Measurements from ENCODE around the gene KPNA1.
A peak's percentile ranks its signal among the peaks of the same experiment; 100 is the strongest.
"Not testable (repeated sequence)": the region's sequence is repeated elsewhere in the genome, so short reads cannot be mapped to it uniquely, and the experiment has no call there.

Gene KPNA1

DNA sequence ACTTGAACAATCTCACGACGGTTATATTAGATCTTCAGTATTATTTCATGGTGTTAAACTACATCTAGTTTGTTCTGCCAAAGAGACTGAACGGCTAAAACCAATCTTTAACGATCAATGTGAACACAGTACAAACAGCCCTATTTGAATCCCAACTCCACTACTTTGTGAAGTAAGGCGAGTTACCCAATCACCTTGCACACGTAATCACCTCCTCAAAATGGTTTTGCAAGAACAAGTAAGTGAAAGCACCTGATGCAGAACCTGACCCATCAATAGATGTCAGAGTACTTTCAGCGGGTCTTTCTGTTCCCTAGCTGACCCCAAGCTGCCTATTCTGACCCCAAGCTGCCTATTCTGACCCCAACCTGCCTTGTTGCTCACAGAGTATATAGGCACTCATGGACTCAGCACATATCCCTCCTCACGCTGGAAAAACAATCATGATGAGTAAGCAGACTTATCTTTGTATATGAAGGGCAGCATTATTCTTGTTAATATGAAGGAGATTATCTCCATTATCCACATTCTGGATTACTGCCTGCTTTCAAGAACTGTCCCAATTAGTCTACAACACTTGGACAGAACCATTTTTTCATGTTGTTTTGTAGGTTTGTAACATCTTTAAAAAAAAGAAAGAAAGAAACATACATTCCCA lies 3.7 kb downstream of the KPNA1 start:
- H3K9me3 Mint-ChIP-seq: no peaks in the 10 kb centered on the region
- H3K4me3 Mint-ChIP-seq: no peak overlapping the region
- peaks cover 37% of the 10 kb centered on the region for H3K4me1 Mint-ChIP-seq (ENCODE audit: low read depth)
- no peak for DNase-seq (ENCODE audit: low spot score)
- no peak overlapping the region for H3K27ac Mint-ChIP-seq
- H3K36me3 Mint-ChIP-seq (ENCODE audit: low read depth): peaks cover 11% of the 10 kb centered on the region
- no peaks in the 10 kb centered on the region for H3K27me3 Mint-ChIP-seq (ENCODE audit: low read depth)

DNA sequence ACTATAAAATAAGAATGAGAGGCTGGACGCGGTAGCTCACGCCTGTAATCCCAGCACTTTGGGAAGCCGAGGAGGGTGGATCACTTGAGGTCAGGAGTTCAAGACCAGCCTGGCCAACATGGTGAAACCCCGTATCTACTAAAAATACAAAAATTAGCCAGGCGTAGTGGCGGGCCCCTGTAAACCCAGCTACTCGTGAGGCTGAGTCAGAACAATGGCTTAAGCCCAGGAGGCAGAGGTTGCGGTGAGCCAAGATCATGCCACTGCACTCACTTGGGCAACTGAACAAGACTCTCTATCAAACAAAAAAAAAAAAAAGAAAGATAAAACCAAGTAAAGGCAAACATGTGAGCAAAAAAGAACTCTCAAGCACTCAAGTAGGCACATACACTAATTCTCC lies 5.8 kb downstream of the KPNA1 start:
- not testable (repeated sequence) for H3K4me3 Mint-ChIP-seq; H3K9me3 Mint-ChIP-seq; DNase-seq (ENCODE audit: low spot score); H3K27ac Mint-ChIP-seq; H3K27me3 Mint-ChIP-seq (ENCODE audit: low read depth)
- peaks cover 13% of the 10 kb centered on the region for H3K36me3 Mint-ChIP-seq (ENCODE audit: low read depth)
- H3K4me1 Mint-ChIP-seq (ENCODE audit: low read depth): peaks cover 37% of the 10 kb centered on the region

DNA sequence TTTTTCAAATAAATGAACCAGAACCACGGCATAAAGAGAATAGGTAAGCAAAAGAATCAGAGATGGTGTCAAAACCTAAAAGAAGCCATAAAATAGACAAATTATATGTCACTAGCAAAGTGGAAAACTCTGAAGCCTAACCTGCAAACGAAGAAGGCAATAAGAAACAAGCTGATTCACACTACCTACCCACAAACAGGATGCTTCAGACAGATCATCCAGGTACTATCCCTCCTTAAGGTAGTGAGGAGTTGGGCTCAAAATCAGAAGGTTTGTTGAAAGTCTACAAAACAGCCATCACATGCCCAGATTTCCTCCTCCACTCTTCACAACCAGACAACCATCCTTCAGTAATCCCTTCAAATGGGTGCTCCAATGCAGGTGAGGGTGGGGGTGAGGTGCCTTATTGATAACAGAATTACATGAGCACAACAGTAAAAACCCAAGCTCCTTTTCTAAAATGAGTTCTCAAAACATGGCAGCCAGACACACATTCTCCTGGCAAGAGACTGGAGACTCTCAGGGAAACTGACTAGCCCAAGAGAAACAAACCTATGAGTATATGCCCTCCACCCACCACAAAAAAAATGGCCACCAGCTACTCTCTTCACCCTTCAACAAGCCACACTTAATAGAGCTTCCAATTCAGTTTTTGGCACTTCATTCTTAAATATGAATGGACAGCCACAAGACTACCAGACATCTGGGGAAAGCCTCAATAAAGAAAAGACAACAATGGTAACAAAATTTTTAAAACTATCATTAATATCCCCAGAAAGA lies 6.4 kb downstream of the KPNA1 start:
- Mint-ChIP-seq H3K4me3 (no peak overlapping the region), H3K4me1 (ENCODE audit: low read depth) (peaks cover 37% of the 10 kb centered on the region), H3K27me3 (ENCODE audit: low read depth) (no peaks in the 10 kb centered on the region), H3K27ac (no peak overlapping the region), H3K36me3 (ENCODE audit: low read depth) (peaks cover 14% of the 10 kb centered on the region), H3K9me3 (no peaks in the 10 kb centered on the region)
- DNase-seq (ENCODE audit: low spot score): no peak

DNA sequence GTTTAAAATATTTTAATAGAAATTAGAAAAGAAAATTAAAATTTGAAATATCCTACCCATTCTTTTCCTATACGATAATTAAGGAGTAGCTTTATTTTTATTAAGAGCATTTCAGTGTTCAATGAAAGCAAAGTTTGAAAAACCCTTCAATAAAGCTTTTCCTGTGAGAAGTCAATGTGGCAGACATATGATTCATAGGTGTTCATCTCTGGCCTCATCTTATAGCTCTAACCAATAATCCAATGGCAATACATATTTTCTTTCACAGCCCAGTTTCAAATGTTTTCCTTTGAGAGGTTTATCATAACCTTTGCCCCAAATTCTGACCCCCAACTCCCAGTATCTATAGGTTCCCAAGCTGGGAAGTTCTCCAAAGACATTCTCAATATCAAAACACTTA lies 8.3 kb downstream of the KPNA1 start:
- Mint-ChIP-seq H3K4me3 (no peak overlapping the region), H3K36me3 (ENCODE audit: low read depth) (peaks cover 12% of the 10 kb centered on the region), H3K9me3 (no peaks in the 10 kb centered on the region), H3K27ac (no peak overlapping the region), H3K27me3 (ENCODE audit: low read depth) (no peaks in the 10 kb centered on the region), H3K4me1 (ENCODE audit: low read depth) (peaks cover 31% of the 10 kb centered on the region)
- no peak for DNase-seq (ENCODE audit: low spot score)

DNA sequence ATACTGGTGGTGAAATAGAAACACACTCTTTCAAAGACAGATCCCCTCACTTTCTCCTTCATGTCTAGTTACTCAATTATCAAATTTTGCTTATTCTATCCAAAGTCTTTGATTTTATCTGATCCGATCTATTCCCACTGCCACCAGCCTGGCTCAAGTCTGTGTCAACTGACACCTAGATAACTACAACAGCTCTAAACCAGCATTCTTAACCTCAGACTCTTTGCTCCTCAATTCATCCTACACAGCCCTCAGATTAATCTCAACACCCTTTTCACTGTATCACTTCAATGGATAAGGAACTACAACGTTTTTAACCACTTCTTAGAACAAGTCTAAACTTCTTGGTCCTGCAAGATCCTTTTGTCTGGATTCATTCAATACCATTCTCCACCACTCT lies 9.1 kb downstream of the KPNA1 start:
- peaks cover 12% of the 10 kb centered on the region for H3K36me3 Mint-ChIP-seq (ENCODE audit: low read depth)
- no peak for DNase-seq (ENCODE audit: low spot score)
- no peak overlapping the region for H3K27ac Mint-ChIP-seq
- no peaks in the 10 kb centered on the region for H3K9me3 Mint-ChIP-seq
- H3K4me1 Mint-ChIP-seq (ENCODE audit: low read depth): peaks cover 30% of the 10 kb centered on the region
- no peak overlapping the region for H3K4me3 Mint-ChIP-seq
- no peaks in the 10 kb centered on the region for H3K27me3 Mint-ChIP-seq (ENCODE audit: low read depth)

DNA sequence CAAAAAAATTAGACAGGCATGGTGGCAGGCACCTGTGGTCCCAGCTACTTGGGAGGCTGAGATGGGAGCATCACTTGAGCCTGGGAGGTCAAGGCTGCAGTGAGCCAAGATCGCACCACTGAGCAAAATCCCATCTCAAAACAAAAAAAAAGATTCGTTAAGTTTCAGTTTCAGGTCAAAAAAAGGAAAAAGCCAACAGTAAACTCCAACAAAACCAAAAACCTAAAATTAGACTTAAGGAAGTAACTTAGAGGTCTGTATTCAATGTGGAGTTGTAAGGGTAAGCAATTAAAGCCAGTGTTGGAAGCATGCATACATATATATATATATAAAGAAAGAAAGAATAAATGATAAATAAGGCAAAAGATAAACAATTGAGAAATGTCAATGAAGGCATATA lies 11.8 kb downstream of the KPNA1 start:
- DNase-seq (ENCODE audit: low spot score): no peak
- peaks cover 10% of the 10 kb centered on the region for H3K36me3 Mint-ChIP-seq (ENCODE audit: low read depth)
- no peaks in the 10 kb centered on the region for H3K9me3 Mint-ChIP-seq
- no peak overlapping the region for H3K4me3 Mint-ChIP-seq
- no peak overlapping the region for H3K27ac Mint-ChIP-seq
- H3K27me3 Mint-ChIP-seq (ENCODE audit: low read depth): no peaks in the 10 kb centered on the region
- peaks cover 25% of the 10 kb centered on the region for H3K4me1 Mint-ChIP-seq (ENCODE audit: low read depth)

DNA sequence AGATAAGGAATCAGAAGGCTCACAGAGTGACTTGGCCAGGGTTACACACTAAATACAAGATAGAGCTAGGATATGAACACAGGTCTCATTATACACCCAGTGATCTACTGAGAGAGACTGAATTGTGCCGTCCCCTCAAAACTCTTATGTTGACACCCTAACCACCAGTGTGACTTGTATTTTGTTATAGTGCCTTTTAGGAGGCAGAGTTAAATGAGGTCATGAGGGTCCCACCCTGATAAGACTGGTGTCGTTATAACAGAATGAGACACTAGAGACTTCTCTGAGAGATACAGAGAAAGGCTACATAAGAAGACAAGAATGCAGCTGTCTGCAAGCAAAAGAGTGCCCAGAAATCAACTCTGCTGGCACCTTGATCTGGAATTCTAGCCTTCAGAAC lies 12.6 kb downstream of the KPNA1 start:
- no peaks in the 10 kb centered on the region for H3K9me3 Mint-ChIP-seq

DNA sequence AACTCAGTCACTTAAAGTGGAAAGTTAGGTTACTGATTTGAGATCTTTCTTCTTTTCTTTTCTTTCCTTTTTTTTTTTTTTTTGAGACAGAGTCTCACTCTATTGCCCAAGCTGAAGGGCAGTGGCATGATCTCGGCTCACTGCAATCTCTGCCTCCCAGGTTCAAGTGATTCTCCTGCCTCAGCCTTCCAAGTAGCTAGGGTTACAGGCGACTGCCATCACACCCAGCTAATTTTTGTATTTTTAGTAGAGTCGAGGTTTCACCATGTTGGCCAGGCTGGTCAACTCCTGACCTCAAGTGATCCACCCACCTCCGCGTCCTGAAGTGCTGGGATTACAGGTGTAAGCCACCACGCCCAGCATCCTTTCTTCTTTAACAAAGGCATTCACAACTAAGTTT lies 13.8 kb downstream of the KPNA1 start:
- H3K27me3 Mint-ChIP-seq (ENCODE audit: low read depth); H3K4me3 Mint-ChIP-seq; H3K36me3 Mint-ChIP-seq (ENCODE audit: low read depth); DNase-seq (ENCODE audit: low spot score); H3K27ac Mint-ChIP-seq; H3K9me3 Mint-ChIP-seq: not testable (repeated sequence)
- H3K4me1 Mint-ChIP-seq (ENCODE audit: low read depth): peaks cover 26% of the 10 kb centered on the region

More for the DNA sequence above, 12.6 kb downstream of the KPNA1 start:
- Mint-ChIP-seq H3K4me3 (no peak overlapping the region), H3K27ac (no peak overlapping the region), H3K36me3 (ENCODE audit: low read depth) (peaks cover 12% of the 10 kb centered on the region), H3K4me1 (ENCODE audit: low read depth) (peaks cover 31% of the 10 kb centered on the region), H3K27me3 (ENCODE audit: low read depth) (no peaks in the 10 kb centered on the region)
- no peak for DNase-seq (ENCODE audit: low spot score)

DNA sequence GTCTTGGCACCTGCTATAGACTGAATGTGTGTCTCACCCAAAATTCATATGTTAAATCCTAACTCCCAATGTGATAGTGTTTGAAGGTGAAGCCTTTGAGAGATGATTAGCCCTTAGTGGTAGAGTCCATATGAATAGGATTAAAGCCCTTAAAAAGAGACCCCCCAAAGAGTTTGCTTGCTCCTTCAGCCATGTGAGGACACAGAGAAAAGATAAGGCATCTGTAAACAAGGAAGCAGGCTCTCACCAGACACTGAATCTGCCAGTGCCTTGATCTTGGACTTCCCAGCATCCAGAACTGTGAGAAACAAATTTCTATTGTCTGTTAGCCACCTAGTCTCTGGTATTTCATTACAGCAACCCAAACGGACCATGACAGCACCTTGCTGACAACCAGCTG lies 16.6 kb downstream of the KPNA1 start:
- Mint-ChIP-seq H3K4me1 (ENCODE audit: low read depth) (peaks cover 20% of the 10 kb centered on the region), H3K27me3 (ENCODE audit: low read depth) (no peaks in the 10 kb centered on the region), H3K27ac (no peak overlapping the region), H3K36me3 (ENCODE audit: low read depth) (peaks cover 21% of the 10 kb centered on the region), H3K4me3 (no peak overlapping the region), H3K9me3 (no peaks in the 10 kb centered on the region)
- no peak for DNase-seq (ENCODE audit: low spot score)

DNA sequence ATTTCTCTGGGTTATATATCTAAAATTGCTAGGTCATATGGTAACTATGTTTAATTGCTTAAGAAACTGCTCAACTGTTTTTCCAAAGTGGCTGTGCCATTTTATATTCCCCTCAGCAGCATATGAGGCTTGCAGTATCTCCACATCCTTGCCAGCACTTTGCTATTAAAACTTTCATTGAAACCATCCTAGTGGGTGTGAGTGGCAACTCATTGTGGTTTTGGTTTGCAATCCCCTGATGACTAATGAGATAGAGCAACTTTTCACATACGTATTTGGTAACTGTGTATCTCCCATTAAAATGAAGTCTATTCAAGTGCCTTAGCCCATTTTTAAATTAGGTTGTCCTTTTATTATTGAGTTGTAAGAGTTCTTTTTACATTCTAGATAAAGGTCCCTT lies 17.3 kb downstream of the KPNA1 start:
- Mint-ChIP-seq H3K4me1 (ENCODE audit: low read depth) (peaks cover 18% of the 10 kb centered on the region), H3K4me3 (no peak overlapping the region), H3K27me3 (ENCODE audit: low read depth) (no peaks in the 10 kb centered on the region), H3K36me3 (ENCODE audit: low read depth) (peaks cover 22% of the 10 kb centered on the region), H3K9me3 (no peaks in the 10 kb centered on the region), H3K27ac (no peak overlapping the region)
- DNase-seq (ENCODE audit: low spot score): peak; percentile 65

DNA sequence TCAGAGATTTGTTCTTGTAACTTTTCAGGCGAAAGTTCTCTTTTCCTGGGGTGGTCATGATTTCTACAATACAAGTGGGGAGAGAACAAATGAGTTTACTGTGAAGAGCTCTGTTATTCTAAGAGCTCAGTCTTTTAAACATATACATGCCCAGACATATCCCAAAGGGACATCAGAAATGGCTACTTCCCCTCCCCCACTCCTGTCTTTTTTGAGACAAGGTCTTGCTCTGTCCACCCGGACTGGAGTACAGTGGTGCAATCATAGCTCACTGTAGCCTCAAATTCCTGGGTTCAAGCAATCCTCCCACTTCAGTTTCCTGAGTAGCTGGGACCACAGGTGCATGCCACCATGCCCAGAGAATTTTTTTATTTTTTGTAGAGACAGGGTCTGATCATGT lies 18.2 kb downstream of the KPNA1 start:
- no peaks in the 10 kb centered on the region for H3K9me3 Mint-ChIP-seq
- H3K4me1 Mint-ChIP-seq (ENCODE audit: low read depth): peaks cover 18% of the 10 kb centered on the region
- peaks cover 25% of the 10 kb centered on the region for H3K36me3 Mint-ChIP-seq (ENCODE audit: low read depth)
- H3K4me3 Mint-ChIP-seq: no peak overlapping the region
- DNase-seq (ENCODE audit: low spot score): no peak
- no peak overlapping the region for H3K27ac Mint-ChIP-seq
- no peaks in the 10 kb centered on the region for H3K27me3 Mint-ChIP-seq (ENCODE audit: low read depth)

DNA sequence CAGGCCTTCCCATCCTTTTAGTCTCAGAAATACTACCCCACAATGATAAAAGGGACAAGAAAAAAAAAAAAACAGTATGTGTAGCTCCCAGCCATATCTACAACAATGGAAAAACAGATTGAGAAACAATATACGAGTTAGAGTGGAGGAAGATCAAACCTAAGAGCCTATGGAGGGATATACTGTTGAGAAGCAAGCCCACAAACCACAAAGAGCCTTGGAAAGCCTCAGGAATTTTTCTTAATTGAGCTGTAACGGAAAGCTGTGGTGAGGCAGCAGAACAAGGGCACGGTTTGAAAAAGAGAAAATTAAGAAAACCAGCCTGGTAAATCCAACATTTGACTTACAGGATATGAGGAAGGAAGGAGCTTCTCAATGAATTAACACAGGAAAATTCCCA lies 21.4 kb downstream of the KPNA1 start:
- H3K4me1 Mint-ChIP-seq (ENCODE audit: low read depth): peaks cover 31% of the 10 kb centered on the region
- H3K27ac Mint-ChIP-seq: no peak overlapping the region
- H3K36me3 Mint-ChIP-seq (ENCODE audit: low read depth): peaks cover 33% of the 10 kb centered on the region
- no peak for DNase-seq (ENCODE audit: low spot score)
- H3K9me3 Mint-ChIP-seq: no peaks in the 10 kb centered on the region
- H3K27me3 Mint-ChIP-seq (ENCODE audit: low read depth): no peaks in the 10 kb centered on the region
- no peak overlapping the region for H3K4me3 Mint-ChIP-seq

DNA sequence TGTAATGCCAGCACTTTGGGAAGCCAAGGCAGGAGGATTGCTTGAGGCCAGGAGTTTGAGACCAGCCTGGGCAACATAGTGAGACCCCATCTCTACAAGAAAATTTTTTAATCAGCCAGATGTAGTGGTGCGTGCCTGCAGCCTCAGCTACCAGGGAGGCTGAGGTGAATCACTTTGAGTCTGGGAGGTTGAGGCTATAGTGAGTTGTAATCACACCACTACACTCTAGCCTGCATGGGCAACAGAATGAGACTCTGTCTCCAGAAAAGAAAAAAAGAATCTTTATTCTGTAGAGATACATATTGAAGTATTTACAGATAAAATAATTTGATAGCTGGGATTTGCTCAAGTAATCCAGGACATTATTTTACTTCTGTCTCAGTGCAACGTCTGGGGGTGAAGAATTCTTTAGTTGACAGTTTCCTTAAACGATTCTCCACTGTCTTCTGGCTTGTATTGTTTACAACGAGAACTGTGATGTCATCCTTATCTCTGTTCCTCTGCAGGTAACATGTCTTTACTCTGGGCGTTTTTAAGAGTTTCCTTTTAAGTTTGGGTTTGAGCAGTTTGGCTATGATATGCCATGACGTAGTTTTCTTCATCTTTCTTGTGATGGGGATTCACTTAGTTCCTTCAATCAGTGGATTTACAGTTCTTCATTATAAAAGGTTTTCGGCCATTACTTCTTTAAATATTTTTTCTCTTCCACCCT lies 26.3 kb downstream of the KPNA1 start:
- Mint-ChIP-seq H3K27me3 (ENCODE audit: low read depth) (no peaks in the 10 kb centered on the region), H3K4me1 (ENCODE audit: low read depth) (peaks cover 27% of the 10 kb centered on the region), H3K4me3 (no peak overlapping the region), H3K36me3 (ENCODE audit: low read depth) (peaks cover 19% of the 10 kb centered on the region), H3K9me3 (no peaks in the 10 kb centered on the region), H3K27ac (no peak overlapping the region)
- DNase-seq (ENCODE audit: low spot score): no peak

DNA sequence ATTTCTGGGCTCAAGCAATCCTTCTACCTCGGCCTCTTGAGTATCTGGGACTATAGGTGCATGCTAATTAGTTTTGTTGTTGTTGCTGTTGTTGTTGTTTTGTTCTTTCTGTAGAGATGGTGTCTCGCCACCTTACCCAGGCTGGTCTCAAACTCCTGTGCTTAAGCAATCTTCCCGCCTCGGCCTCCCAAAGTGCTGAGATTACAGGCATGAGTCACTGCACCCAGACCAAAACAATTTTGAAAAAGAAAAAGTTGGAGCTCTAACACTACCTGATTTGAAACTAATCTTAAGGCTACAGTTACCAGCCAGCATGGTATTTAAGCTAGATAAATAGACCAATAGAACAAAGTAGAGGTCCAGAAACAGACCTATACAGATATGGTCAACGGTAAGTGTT lies 29.8 kb downstream of the KPNA1 start:
- Mint-ChIP-seq H3K27me3 (ENCODE audit: low read depth) (no peaks in the 10 kb centered on the region), H3K4me3 (no peak overlapping the region), H3K9me3 (no peaks in the 10 kb centered on the region), H3K27ac (no peak overlapping the region), H3K36me3 (ENCODE audit: low read depth) (peaks cover 10% of the 10 kb centered on the region), H3K4me1 (ENCODE audit: low read depth) (peaks cover 29% of the 10 kb centered on the region)
- no peak for DNase-seq (ENCODE audit: low spot score)

Measured in T-helper 2 cell treated with Interferon-gamma antibody and Interleukin-4, amounts not matched to agents 5 μg/mL and 100 μg/mL, for 36 hours (primary cell).